ENCODE results near the gene ENTPD8.

DNA sequence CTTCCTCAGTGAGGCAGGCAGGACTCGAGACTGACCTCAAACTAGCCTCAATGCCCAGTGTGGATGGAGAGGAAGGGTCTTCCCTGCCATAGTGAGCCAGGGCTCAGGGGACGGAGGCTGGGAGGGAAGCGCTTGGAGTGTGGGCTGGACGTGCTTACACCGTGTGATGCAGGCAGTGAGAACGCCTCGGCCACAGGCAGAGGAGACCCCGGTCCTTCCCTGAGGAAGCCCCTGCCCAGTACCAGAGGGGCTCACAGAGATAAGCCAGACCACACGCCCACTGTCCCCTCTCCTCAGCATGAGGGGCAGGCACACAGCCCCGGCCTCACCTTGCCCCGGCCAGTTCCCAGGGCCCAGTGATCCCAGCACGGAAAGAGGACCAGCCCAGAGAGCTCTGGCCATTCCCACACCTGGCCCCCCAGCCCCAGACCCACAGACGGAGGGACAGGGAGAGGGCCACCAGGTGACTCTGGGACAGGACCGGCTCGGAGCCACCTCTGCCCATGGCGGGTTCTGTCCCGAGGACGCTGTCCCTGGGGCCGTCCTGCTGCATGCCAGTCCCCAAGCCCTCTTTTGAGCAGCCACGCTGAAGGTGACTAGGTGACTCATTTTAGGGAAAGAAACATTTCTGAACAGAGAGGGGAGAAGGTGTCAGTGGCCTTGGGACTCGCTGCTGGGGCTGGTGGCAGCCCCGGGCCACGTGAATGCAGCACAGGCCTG, 24.0 kb upstream of the ENTPD8 start:
- TF ChIP-seq YY1 (IDR thresholded peaks at IDR 0.05; ENCODE audit: insufficient read depth, insufficient read length): no peak
- TF ChIP-seq ZNF274 (IDR thresholded peaks at IDR 0.05; ENCODE audit: low read depth, low read length): no peak
- no peak for TF ChIP-seq SUZ12 (IDR thresholded peaks at IDR 0.05; ENCODE audit: extremely low read depth, insufficient read depth, insufficient read length)
